ENCODE measurements around the gene CRTC3.

CRTC3 gene

DNA sequence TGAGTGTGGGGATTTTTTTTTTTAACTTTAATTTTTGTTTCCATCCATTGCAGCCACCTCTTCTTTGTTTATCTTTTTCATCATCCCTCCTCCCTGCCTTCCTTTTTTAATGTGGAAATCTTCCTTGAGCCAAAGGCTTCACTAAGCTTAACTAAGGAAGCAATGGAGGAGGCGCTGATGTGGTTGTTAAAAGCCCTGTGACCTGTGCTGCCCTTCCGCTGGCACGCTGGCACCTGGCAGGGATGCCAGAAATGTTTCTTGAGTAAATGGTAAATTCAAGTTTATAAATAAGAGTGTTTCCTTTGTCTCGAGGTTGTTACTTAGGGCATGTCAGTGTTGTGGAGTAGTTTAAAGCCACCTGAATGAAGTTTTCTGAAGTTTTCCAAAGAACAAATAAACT lies 69.4 kb downstream of the CRTC3 start:
- peaks cover 0 to 2% of the 10 kb centered on the region in 2 donors for H3K4me1 ChIP-seq (ENCODE audit: control insufficient read depth in 2 of 2, insufficient read depth in 1 of 2, low read depth in 1 of 2, low read length in 2 of 2)
- no peak overlapping the region for H3K14ac ChIP-seq (ENCODE audit: low read length)
- no peak overlapping the region for H2BK12ac ChIP-seq (ENCODE audit: low read length)
- H2AFZ ChIP-seq (ENCODE audit: low read length) = no peak overlapping the region
- no CpG with 5 or more reads among the region's 4 CpGs for WGBS, 2 donors (ENCODE audit: extremely low coverage in 2 of 2, insufficient read length in 2 of 2, insufficient replicate concordance in 1 of 2)
- H3K9me3 ChIP-seq (replicated peaks in 1 of 2; ENCODE audit: control insufficient read depth in 2 of 2, insufficient read depth in 1 of 2, low read depth in 1 of 2, low read length in 2 of 2) = no peaks in the 10 kb centered on the region
- H3K23ac ChIP-seq (ENCODE audit: low read depth, low read length, poor library complexity) = no peak overlapping the region
- H2AK5ac ChIP-seq (ENCODE audit: low read depth, low read length) = no peak overlapping the region
- H3K18ac ChIP-seq (ENCODE audit: low read length) = no peak overlapping the region
- H4K91ac ChIP-seq (ENCODE audit: low read depth, low read length, poor library complexity) = no peak overlapping the region
- H2BK5ac ChIP-seq (ENCODE audit: low read length) = no peak overlapping the region
- H2BK15ac ChIP-seq (ENCODE audit: low read length) = no peak overlapping the region
- H3K36me3 ChIP-seq (replicated peaks in 1 of 2; ENCODE audit: control insufficient read depth in 2 of 2, insufficient read depth in 2 of 2, low read length in 2 of 2) = peaks cover 0 to 8% of the 10 kb centered on the region in 2 donors
- H3K4ac ChIP-seq (ENCODE audit: low read length) = no peak overlapping the region
- no peaks in the 10 kb centered on the region for H3K27me3 ChIP-seq (ENCODE audit: control insufficient read depth in 3 of 3, insufficient read depth in 3 of 3, low read depth in 1 of 3, low read length in 3 of 3)
- no peak for DNase-seq (ENCODE audit: low spot score)
- no peak overlapping the region for H3K9ac ChIP-seq (ENCODE audit: low read depth, low read length, poor library complexity)
- H3K79me1 ChIP-seq (ENCODE audit: low read depth, low read length) = no peaks in the 10 kb centered on the region
- H3K4me3 ChIP-seq (ENCODE audit: low read length in 2 of 2) = no peak overlapping the region
- no peak overlapping the region for H3K4me2 ChIP-seq (ENCODE audit: insufficient read depth, low read length, poor library complexity, severe bottlenecking)
- no peak overlapping the region for H2BK120ac ChIP-seq (ENCODE audit: low read depth, low read length)
- H4K8ac ChIP-seq (ENCODE audit: low read depth, low read length) = no peak overlapping the region
- no peak overlapping the region for H3K27ac ChIP-seq (replicated peaks; ENCODE audit: low read length)

DNA sequence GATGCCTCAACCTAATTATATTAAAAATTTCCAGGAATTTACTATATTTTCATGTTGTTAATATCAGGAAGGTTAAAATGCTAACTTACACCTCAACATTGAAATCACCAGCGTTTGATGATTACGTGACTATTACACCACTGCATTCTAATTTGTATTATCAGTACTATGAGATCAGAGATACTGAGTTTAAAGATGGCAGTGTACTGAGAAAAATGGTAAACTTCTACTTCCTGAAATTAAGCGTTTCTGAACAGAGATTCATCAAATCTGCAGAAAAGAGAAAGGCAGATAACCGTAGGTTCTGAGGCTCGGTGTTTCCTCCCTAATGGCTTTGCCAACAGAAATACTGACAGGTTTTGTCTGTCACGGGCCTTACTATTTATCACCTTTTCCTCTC lies 69.9 kb downstream of the CRTC3 start:
- Histone ChIP-seq H3K4me3 (ENCODE audit: low read length in 2 of 2) (no peak overlapping the region), H2BK5ac (ENCODE audit: low read length) (no peak overlapping the region), H3K9ac (ENCODE audit: low read depth, low read length, poor library complexity) (no peak overlapping the region), H2BK12ac (ENCODE audit: low read length) (no peak overlapping the region), H2BK120ac (ENCODE audit: low read depth, low read length) (no peak overlapping the region), H3K9me3 (replicated peaks in 1 of 2; ENCODE audit: control insufficient read depth in 2 of 2, insufficient read depth in 1 of 2, low read depth in 1 of 2, low read length in 2 of 2) (no peaks in the 10 kb centered on the region), H3K14ac (ENCODE audit: low read length) (no peak overlapping the region), H2AFZ (ENCODE audit: low read length) (no peak overlapping the region), H3K23ac (ENCODE audit: low read depth, low read length, poor library complexity) (no peak overlapping the region), H2BK15ac (ENCODE audit: low read length) (no peak overlapping the region), H2AK5ac (ENCODE audit: low read depth, low read length) (no peak overlapping the region), H4K8ac (ENCODE audit: low read depth, low read length) (no peak overlapping the region), H4K91ac (ENCODE audit: low read depth, low read length, poor library complexity) (no peak overlapping the region), H3K4ac (ENCODE audit: low read length) (no peak overlapping the region), H3K27me3 (ENCODE audit: control insufficient read depth in 3 of 3, insufficient read depth in 3 of 3, low read depth in 1 of 3, low read length in 3 of 3) (no peaks in the 10 kb centered on the region), H3K36me3 (replicated peaks in 1 of 2; ENCODE audit: control insufficient read depth in 2 of 2, insufficient read depth in 2 of 2, low read length in 2 of 2) (peaks cover 0 to 7% of the 10 kb centered on the region in 2 donors), H3K4me1 (ENCODE audit: control insufficient read depth in 2 of 2, insufficient read depth in 1 of 2, low read depth in 1 of 2, low read length in 2 of 2) (peaks cover 0 to 2% of the 10 kb centered on the region in 2 donors), H3K18ac (ENCODE audit: low read length) (no peak overlapping the region), H3K27ac (replicated peaks; ENCODE audit: low read length) (no peak overlapping the region), H3K4me2 (ENCODE audit: insufficient read depth, low read length, poor library complexity, severe bottlenecking) (no peak overlapping the region), H3K79me1 (ENCODE audit: low read depth, low read length) (no peaks in the 10 kb centered on the region)
- no peak for DNase-seq (ENCODE audit: low spot score)
- WGBS, 2 donors (ENCODE audit: extremely low coverage in 2 of 2, insufficient read length in 2 of 2, insufficient replicate concordance in 1 of 2) = no CpG with 5 or more reads among the region's 6 CpGs

DNA sequence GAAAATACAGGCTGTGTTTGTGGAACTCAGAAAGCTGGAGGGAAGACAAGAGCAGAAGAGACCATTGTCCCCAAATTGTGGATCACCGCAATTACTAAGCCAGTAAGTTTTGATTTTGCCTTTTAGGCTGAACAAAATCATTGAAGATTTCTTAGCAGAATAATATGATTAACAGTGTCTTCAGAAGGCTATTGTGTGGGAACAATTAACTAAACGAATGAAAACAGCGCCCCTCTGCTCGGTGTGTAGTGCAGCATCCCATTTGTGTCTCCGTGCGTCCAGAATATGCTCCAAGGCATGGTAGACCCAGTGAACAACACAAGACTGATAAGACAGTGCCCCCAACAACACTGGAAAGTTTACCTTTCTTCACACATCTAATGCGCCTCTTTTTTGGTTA lies 71.2 kb downstream of the CRTC3 start:
- Histone ChIP-seq H3K36me3 (replicated peaks in 1 of 2; ENCODE audit: control insufficient read depth in 2 of 2, insufficient read depth in 2 of 2, low read length in 2 of 2) (peaks cover 0 to 4% of the 10 kb centered on the region in 2 donors), H2AFZ (ENCODE audit: low read length) (no peak overlapping the region), H3K4me2 (ENCODE audit: insufficient read depth, low read length, poor library complexity, severe bottlenecking) (no peak overlapping the region), H2BK12ac (ENCODE audit: low read length) (no peak overlapping the region), H2BK5ac (ENCODE audit: low read length) (no peak overlapping the region), H3K4ac (ENCODE audit: low read length) (no peak overlapping the region), H3K27ac (replicated peaks; ENCODE audit: low read length) (no peak overlapping the region), H4K8ac (ENCODE audit: low read depth, low read length) (no peak overlapping the region), H3K14ac (ENCODE audit: low read length) (no peak overlapping the region), H3K9ac (ENCODE audit: low read depth, low read length, poor library complexity) (no peak overlapping the region), H2BK120ac (ENCODE audit: low read depth, low read length) (no peak overlapping the region), H3K18ac (ENCODE audit: low read length) (no peak overlapping the region), H2BK15ac (ENCODE audit: low read length) (no peak overlapping the region), H3K79me1 (ENCODE audit: low read depth, low read length) (no peaks in the 10 kb centered on the region), H3K4me1 (ENCODE audit: control insufficient read depth in 2 of 2, insufficient read depth in 1 of 2, low read depth in 1 of 2, low read length in 2 of 2) (peaks cover 0 to 2% of the 10 kb centered on the region in 2 donors), H2AK5ac (ENCODE audit: low read depth, low read length) (no peak overlapping the region), H4K91ac (ENCODE audit: low read depth, low read length, poor library complexity) (no peak overlapping the region), H3K9me3 (replicated peaks in 1 of 2; ENCODE audit: control insufficient read depth in 2 of 2, insufficient read depth in 1 of 2, low read depth in 1 of 2, low read length in 2 of 2) (no peaks in the 10 kb centered on the region), H3K27me3 (ENCODE audit: control insufficient read depth in 3 of 3, insufficient read depth in 3 of 3, low read depth in 1 of 3, low read length in 3 of 3) (no peaks in the 10 kb centered on the region), H3K23ac (ENCODE audit: low read depth, low read length, poor library complexity) (no peak overlapping the region), H3K4me3 (ENCODE audit: low read length in 2 of 2) (no peak overlapping the region)
- WGBS, 2 donors (ENCODE audit: extremely low coverage in 2 of 2, insufficient read length in 2 of 2, insufficient replicate concordance in 1 of 2) = no CpG with 5 or more reads among the region's 7 CpGs
- DNase-seq (ENCODE audit: low spot score) = no peak

DNA sequence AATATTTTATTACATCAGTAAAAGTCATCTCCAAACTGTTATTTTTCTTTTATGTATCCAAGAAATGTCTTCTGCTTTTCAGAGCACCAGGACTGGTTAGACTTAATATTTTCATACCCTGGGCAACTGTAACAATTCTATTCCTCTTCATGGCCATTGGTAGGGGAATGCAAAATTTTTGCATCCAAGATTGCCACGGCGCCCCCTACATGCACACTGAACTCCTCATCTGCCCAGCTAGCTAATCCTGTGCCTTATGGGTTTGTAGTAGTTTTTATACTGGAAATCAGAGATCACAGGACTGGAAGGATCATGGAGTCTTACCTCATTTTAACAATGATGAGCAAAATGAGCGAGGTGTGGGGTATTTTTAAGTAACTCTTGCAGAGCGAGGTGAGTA lies 74.2 kb downstream of the CRTC3 start:
- Histone ChIP-seq H2BK15ac (ENCODE audit: low read length) (no peak overlapping the region), H3K36me3 (replicated peaks in 1 of 2; ENCODE audit: control insufficient read depth in 2 of 2, insufficient read depth in 2 of 2, low read length in 2 of 2) (peaks cover 3 to 19% of the 10 kb centered on the region in 2 donors), H3K4me3 (ENCODE audit: low read length in 2 of 2) (no peak overlapping the region), H3K14ac (ENCODE audit: low read length) (no peak overlapping the region), H3K23ac (ENCODE audit: low read depth, low read length, poor library complexity) (no peak overlapping the region), H2BK120ac (ENCODE audit: low read depth, low read length) (no peak overlapping the region), H2AFZ (ENCODE audit: low read length) (no peak overlapping the region), H3K4me2 (ENCODE audit: insufficient read depth, low read length, poor library complexity, severe bottlenecking) (no peak overlapping the region), H3K79me1 (ENCODE audit: low read depth, low read length) (no peaks in the 10 kb centered on the region), H3K18ac (ENCODE audit: low read length) (no peak overlapping the region), H3K27me3 (ENCODE audit: control insufficient read depth in 3 of 3, insufficient read depth in 3 of 3, low read depth in 1 of 3, low read length in 3 of 3) (no peaks in the 10 kb centered on the region), H3K27ac (replicated peaks; ENCODE audit: low read length) (no peak overlapping the region), H2BK5ac (ENCODE audit: low read length) (no peak overlapping the region), H2BK12ac (ENCODE audit: low read length) (no peak overlapping the region), H3K9me3 (replicated peaks in 1 of 2; ENCODE audit: control insufficient read depth in 2 of 2, insufficient read depth in 1 of 2, low read depth in 1 of 2, low read length in 2 of 2) (no peaks in the 10 kb centered on the region), H3K4me1 (ENCODE audit: control insufficient read depth in 2 of 2, insufficient read depth in 1 of 2, low read depth in 1 of 2, low read length in 2 of 2) (no peaks in the 10 kb centered on the region), H3K4ac (ENCODE audit: low read length) (no peak overlapping the region), H2AK5ac (ENCODE audit: low read depth, low read length) (no peak overlapping the region), H4K91ac (ENCODE audit: low read depth, low read length, poor library complexity) (no peak overlapping the region), H4K8ac (ENCODE audit: low read depth, low read length) (no peak overlapping the region), H3K9ac (ENCODE audit: low read depth, low read length, poor library complexity) (no peak overlapping the region)
- DNase-seq (ENCODE audit: low spot score) = no peak
- no CpG with 5 or more reads among the region's 4 CpGs for WGBS, 2 donors (ENCODE audit: extremely low coverage in 2 of 2, insufficient read length in 2 of 2, insufficient replicate concordance in 1 of 2)
